PFSK-1 (cell line): ENCODE data around the gene PAIP2B.

Source experiments
- FOXP2 ChIP-seq: optimal IDR thresholded peaks from 2 replicates; pipeline ENCODE3; 2011; ENCODE audit warnings: borderline replicate concordance, control low read depth, inconsistent platforms; ENCODE audit not compliant: insufficient read depth; ENCODE audit errors: extremely low read length, extremely low read depth
- POLR2AphosphoS5 ChIP-seq: IDR thresholded peaks from 2 replicates; pipeline ENCODE4 v1.6.1; 2012; ENCODE audit warnings: low read depth, mild to moderate bottlenecking, control low read depth, low read length, moderate library complexity
- REST ChIP-seq, 2 experiments: IDR thresholded peaks; 2 replicates each; pipeline versions ENCODE4 v1.6.1 to v1.8.0; 2011 to 2012; ENCODE audit warnings: low read depth in 2 of 2, low read length in 2 of 2, control low read depth in 1 of 2, inconsistent platforms in 1 of 2, mild to moderate bottlenecking in 1 of 2, moderate library complexity in 1 of 2; ENCODE audit not compliant: insufficient read depth in 1 of 2
- SIN3A ChIP-seq: IDR thresholded peaks from 2 replicates; pipeline ENCODE4 v1.6.1; 2012; ENCODE audit warnings: mild to moderate bottlenecking, low read length, moderate library complexity, borderline replicate concordance; ENCODE audit not compliant: insufficient read depth
- TAF1 ChIP-seq: IDR thresholded peaks from 2 replicates; pipeline ENCODE4 v1.6.1; 2012; ENCODE audit warnings: low read length, control low read depth, borderline replicate concordance; ENCODE audit not compliant: insufficient read depth

Gene PAIP2B

GRCh38 chr2:71220743-71221142, 6.2 kb downstream of the PAIP2B start:
- TF ChIP-seq REST (IDR thresholded peaks at IDR 0.05; ENCODE audit: insufficient read depth in 1 of 2, low read depth in 2 of 2, low read length in 2 of 2) (no peak), SIN3A (no peak), TAF1 (no peak), POLR2AphosphoS5 (no peak), FOXP2 (no peak)

- TF ChIP-seq FOXP2, result no peak
- TF ChIP-seq TAF1, result no peak
- no peak for TF ChIP-seq POLR2AphosphoS5
- no peak for TF ChIP-seq REST (IDR thresholded peaks at IDR 0.05; ENCODE audit: insufficient read depth in 1 of 2, low read depth in 2 of 2, low read length in 2 of 2)
- no peak for TF ChIP-seq SIN3A
These were observed 10.4 kb downstream of the PAIP2B start for GRCh38 chr2:71216501-71216900.

- TF ChIP-seq SIN3A (no peak), REST (IDR thresholded peaks at IDR 0.05; ENCODE audit: insufficient read depth in 1 of 2, low read depth in 2 of 2, low read length in 2 of 2) (no peak), FOXP2 (no peak), TAF1 (no peak), POLR2AphosphoS5 (no peak)
These were observed 11.5 kb downstream of the PAIP2B start for GRCh38 chr2:71215447-71215846.

- TF ChIP-seq FOXP2, result no peak
- no peak for TF ChIP-seq POLR2AphosphoS5
- TF ChIP-seq TAF1, result no peak
These were observed 14.6 kb downstream of the PAIP2B start for GRCh38 chr2:71212336-71212735.

- TF ChIP-seq POLR2AphosphoS5 (no peak), FOXP2 (no peak), REST (IDR thresholded peaks at IDR 0.05; ENCODE audit: insufficient read depth in 1 of 2, low read depth in 2 of 2, low read length in 2 of 2) (no peak), TAF1 (no peak), SIN3A (no peak)
These were observed 16.6 kb downstream of the PAIP2B start for GRCh38 chr2:71210292-71210691.
